H1 (cell line): ENCODE results near the gene MBLAC2. TPM values are rescaled to one million over a fixed set of nuclear protein-coding genes. Genes with fewer than 3 reads are reported as not detected.

ENCODE experiments used
- CTCF ChIA-PET: fragments of 300-600 bp; sonication (Branson Sonifier 250); formaldehyde crosslinking; loops from one replicate; lab custom pipeline; 2021; ENCODE audit not compliant: partially characterized antibody; lab: Charles Lee
- POLR2A ChIA-PET: fragments of 300-600 bp; sonication (Branson Sonifier 250); formaldehyde crosslinking; loops from one replicate; lab custom pipeline; 2021; ENCODE audit warnings: inconsistent platforms; ENCODE audit not compliant: partially characterized antibody; lab: Charles Lee
- DNase-seq, 2 experiments: peaks; one replicate each; pipeline versions ENCODE4 v3.0.0 to v3.0.0-alpha.2; 2010 to 2022; ENCODE audit warnings: low spot score in 2 of 2, low read depth in 1 of 2, mixed read lengths in 1 of 2
- FAIRE-seq: peaks from 2 replicates; lab custom pipeline; 2011; peaks lifted over from hg19 to GRCh38; lab: Jason Lieb, UNC
- H2AFZ ChIP-seq: 2 replicates; pipeline ENCODE4 v1.8.1; 2012; ENCODE audit warnings: low read length, inconsistent platforms
- H2AK5ac ChIP-seq: 2 replicates; pipeline ENCODE4 v1.6.1; 2013; ENCODE audit warnings: low read depth, low read length
- H2BK120ac ChIP-seq: replicated peaks from 2 replicates; pipeline ENCODE3; 2013; ENCODE audit warnings: low read depth, low read length, inconsistent platforms
- H2BK12ac ChIP-seq: 2 replicates; pipeline ENCODE4 v1.6.1; 2013; ENCODE audit warnings: low read depth, low read length
- H2BK15ac ChIP-seq: 2 replicates; pipeline ENCODE4 v1.6.1; 2013; ENCODE audit warnings: low read length
- H2BK20ac ChIP-seq: 2 replicates; pipeline ENCODE4 v1.6.1; 2013; ENCODE audit warnings: low read length
- H2BK5ac ChIP-seq: 2 replicates; pipeline ENCODE4 v1.6.1; 2013; ENCODE audit warnings: low read depth, low read length
- H3K14ac ChIP-seq: 2 replicates; pipeline ENCODE4 v1.6.1; 2013; ENCODE audit warnings: inconsistent platforms; ENCODE audit not compliant: insufficient read length
- H3K18ac ChIP-seq: 2 replicates; pipeline ENCODE4 v1.6.1; 2013; ENCODE audit warnings: low read length; ENCODE audit errors: extremely low read depth
- H3K23ac ChIP-seq: 2 replicates; pipeline ENCODE4 v1.6.1; 2013; ENCODE audit warnings: inconsistent platforms; ENCODE audit not compliant: insufficient read length
- H3K23me2 ChIP-seq: 2 replicates; pipeline ENCODE4 v1.6.1; 2013; ENCODE audit warnings: low read depth, low read length
- H3K27ac ChIP-seq: 2 replicates; pipeline ENCODE4 v1.6.1; 2011; ENCODE audit warnings: low read depth, low read length, inconsistent platforms
- H3K27me3 ChIP-seq, 4 experiments: replicated peaks in 1 of 4; 1 replicate in 1 of 4; 2 replicates in 3 of 4; pipeline versions ENCODE4 v1.6.1 to v1.8.1; 2011 to 2013; ENCODE audit warnings: low read length in 3 of 4, mild to moderate bottlenecking in 3 of 4, inconsistent platforms in 2 of 4, mixed read lengths in 2 of 4, moderate library complexity in 1 of 4; ENCODE audit not compliant: control insufficient read depth in 3 of 4, insufficient read depth in 3 of 4; ENCODE audit errors: extremely low read depth in 1 of 4
- H3K36me3 ChIP-seq, 4 experiments: 2 replicates each; pipeline versions ENCODE4 v1.6.1 to v1.8.1; 2011 to 2013; ENCODE audit warnings: mild to moderate bottlenecking in 4 of 4, low read length in 3 of 4, moderate library complexity in 2 of 4, control low read depth in 1 of 4, inconsistent platforms in 1 of 4; ENCODE audit not compliant: insufficient read depth in 4 of 4, control insufficient read depth in 2 of 4
- H3K4ac ChIP-seq: replicated peaks from 2 replicates; pipeline ENCODE3; 2013; ENCODE audit warnings: low read length, low read depth, mixed read lengths, inconsistent platforms; ENCODE audit not compliant: insufficient read length
- H3K4me1 ChIP-seq, 4 experiments: replicated peaks in 1 of 4; 1 replicate in 1 of 4; 2 replicates in 3 of 4; pipeline versions ENCODE4 v1.6.1 to v1.8.1; 2011 to 2013; ENCODE audit warnings: low read length in 3 of 4, inconsistent platforms in 2 of 4, mixed read lengths in 1 of 4; ENCODE audit not compliant: insufficient read depth in 4 of 4, control insufficient read depth in 3 of 4
- H3K4me2 ChIP-seq, 2 experiments: 2 replicates each; pipeline versions ENCODE4 v1.6.1 to v1.8.1; 2011 to 2013; ENCODE audit warnings: low read depth in 2 of 2, low read length in 2 of 2, control low read depth in 1 of 2, inconsistent platforms in 1 of 2, mild to moderate bottlenecking in 1 of 2; ENCODE audit not compliant: insufficient read depth in 1 of 2
- H3K4me3 ChIP-seq, 4 experiments: fragments of 200-600, 300-600 bp in 1 of 4; sonication (generic), shearing (Covaris generic), sonication (Bioruptor Twin) in 1 of 4; 2 replicates each; pipeline versions ENCODE4 v1.5.1 to v1.8.1; 2011 to 2016; ENCODE audit warnings: low read length in 4 of 4, low read depth in 3 of 4, control low read depth in 2 of 4, inconsistent platforms in 2 of 4, mild to moderate bottlenecking in 2 of 4, mixed read lengths in 1 of 4, moderate library complexity in 1 of 4; ENCODE audit not compliant: insufficient read depth in 2 of 4; ENCODE audit errors: extremely low read depth in 1 of 4
- H3K56ac ChIP-seq: replicated peaks from 2 replicates; pipeline ENCODE3; 2013; ENCODE audit warnings: low read depth, mild to moderate bottlenecking, mixed read lengths, low read length, inconsistent platforms; ENCODE audit not compliant: insufficient read length
- H3K79me1 ChIP-seq: 2 replicates; pipeline ENCODE4 v1.6.1; 2013; ENCODE audit warnings: low read depth, low read length, control low read depth
- H3K79me2 ChIP-seq, 2 experiments: 2 replicates each; pipeline versions ENCODE4 v1.6.1 to v1.8.1; 2012 to 2013; ENCODE audit warnings: low read length in 2 of 2, mild to moderate bottlenecking in 2 of 2, inconsistent platforms in 1 of 2; ENCODE audit not compliant: insufficient read depth in 2 of 2, control insufficient read depth in 1 of 2
- H3K9ac ChIP-seq, 4 experiments: replicated peaks in 1 of 4; 1 replicate in 1 of 4; 2 replicates in 3 of 4; pipeline versions ENCODE4 v1.6.1 to v1.8.1; 2011 to 2013; ENCODE audit warnings: low read depth in 3 of 4, low read length in 3 of 4, control low read depth in 2 of 4, mild to moderate bottlenecking in 2 of 4, moderate library complexity in 2 of 4, inconsistent platforms in 1 of 4; ENCODE audit errors: extremely low read depth in 1 of 4
- H3K9me3 ChIP-seq, 2 experiments: 2 replicates each; pipeline versions ENCODE4 v1.6.1 to v1.8.1; 2012 to 2013; ENCODE audit warnings: mild to moderate bottlenecking in 2 of 2, moderate library complexity in 2 of 2, control low read depth in 1 of 2, inconsistent platforms in 1 of 2, low read depth in 1 of 2, low read length in 1 of 2, mixed read lengths in 1 of 2; ENCODE audit not compliant: insufficient read depth in 2 of 2
- H4K20me1 ChIP-seq, 2 experiments: replicated peaks in 1 of 2; 2 replicates each; pipeline versions ENCODE3 to v1.8.1; 2011 to 2013; ENCODE audit warnings: inconsistent platforms in 2 of 2, low read length in 2 of 2, mild to moderate bottlenecking in 1 of 2; ENCODE audit not compliant: insufficient read depth in 2 of 2, control insufficient read depth in 1 of 2
- H4K5ac ChIP-seq: 2 replicates; pipeline ENCODE4 v1.6.1; 2013; ENCODE audit warnings: low read length, low read depth, mixed read lengths, inconsistent platforms; ENCODE audit not compliant: insufficient read length
- H4K8ac ChIP-seq: 2 replicates; pipeline ENCODE4 v1.8.0; 2013; ENCODE audit warnings: mild to moderate bottlenecking, moderate library complexity, low read length, inconsistent platforms; ENCODE audit not compliant: insufficient read depth; ENCODE audit errors: extremely low read depth
- H4K91ac ChIP-seq: replicated peaks from 2 replicates; pipeline ENCODE3; 2013; ENCODE audit warnings: low read length, mixed read lengths, inconsistent platforms; ENCODE audit not compliant: insufficient read length
- ATF2 ChIP-seq: IDR thresholded peaks from 2 replicates; pipeline ENCODE4 v1.6.1; 2012; ENCODE audit warnings: low read length, inconsistent platforms
- ATF3 ChIP-seq: IDR thresholded peaks from 2 replicates; pipeline ENCODE4 v1.6.1; 2011; ENCODE audit warnings: low read depth, mild to moderate bottlenecking, low read length; ENCODE audit not compliant: insufficient read depth
- BCL11A ChIP-seq, 2 experiments: IDR thresholded peaks; one replicate each; pipeline ENCODE4 v1.6.1; 2011; ENCODE audit warnings: low read depth in 2 of 2, low read length in 2 of 2, mild to moderate bottlenecking in 2 of 2
- CBX8 ChIP-seq: fragments of 300-800, 300-1000 bp; sonication (generic); IDR thresholded peaks from 2 replicates; pipeline ENCODE4 v1.7.1; 2016; ENCODE audit warnings: low read depth, low read length, borderline replicate concordance
- EGR1 ChIP-seq: IDR thresholded peaks from 2 replicates; pipeline ENCODE4 v1.6.1; 2011; ENCODE audit warnings: low read depth, low read length, borderline replicate concordance
- HDAC2 ChIP-seq, 2 experiments: fragments of 300-600 bp in 1 of 2; sonication (generic) in 1 of 2; IDR thresholded peaks; 2 replicates each; pipeline ENCODE4 v1.6.1; 2011 to 2012; ENCODE audit warnings: low read depth in 2 of 2, low read length in 2 of 2, mild to moderate bottlenecking in 2 of 2, moderate library complexity in 2 of 2, borderline replicate concordance in 1 of 2, inconsistent platforms in 1 of 2
- NANOG ChIP-seq: IDR thresholded peaks from 2 replicates; pipeline ENCODE4 v1.6.1; 2011; ENCODE audit warnings: low read length, low read depth, mild to moderate bottlenecking, inconsistent platforms; ENCODE audit not compliant: insufficient read depth, poor library complexity, severe bottlenecking
- PHF8 ChIP-seq: fragments of 200-600 bp; sonication (generic); conservative IDR thresholded peaks from 2 replicates; pipeline ENCODE4 v1.7.1; 2012; ENCODE audit warnings: low read depth, mild to moderate bottlenecking, inconsistent platforms, low read length, moderate library complexity
- POU5F1 ChIP-seq: IDR thresholded peaks from 2 replicates; pipeline ENCODE4 v1.6.1; 2011; ENCODE audit warnings: low read depth, mild to moderate bottlenecking, low read length, moderate library complexity
- RXRA ChIP-seq: IDR thresholded peaks from 2 replicates; pipeline ENCODE4 v1.6.1; 2011; ENCODE audit warnings: low read depth, mild to moderate bottlenecking, low read length, moderate library complexity; ENCODE audit not compliant: insufficient read depth
- SAP30 ChIP-seq: fragments of 300-600 bp; sonication (generic); IDR thresholded peaks from 2 replicates; pipeline ENCODE4 v1.7.1; 2012; ENCODE audit warnings: low read length, moderate library complexity, mild to moderate bottlenecking, inconsistent platforms; ENCODE audit not compliant: insufficient read depth, insufficient replicate concordance
- WGBS, 2 experiments: shearing (Covaris generic) in 1 of 2; methylation state at CpG; one replicate each; pipeline versions ENCODE4 v1.1.6 to v1.1.7; 2013 to 2015; ENCODE audit warnings: low lambda C conversion rate in 2 of 2, mixed read lengths in 2 of 2, inconsistent platforms in 1 of 2, low coverage in 1 of 2, missing lambda C conversion rate in 1 of 2; ENCODE audit not compliant: insufficient replicate concordance in 2 of 2, insufficient coverage in 1 of 2, insufficient read length in 1 of 2; ENCODE audit errors: extremely low coverage in 1 of 2, missing lambda C conversion rate in 1 of 2; 5-methylcytosine and 5-hydroxymethylcytosine counted together
- polyA plus RNA-seq, 7 experiments: library from polyadenylated mRNA; depleted of rRNA in 3 of 7; stranded (reverse) in 5 of 7; unstranded in 2 of 7; fragments of >200 nt in 5 of 7; fragments of 200-250 nt in 2 of 7; gene quantifications; 1 replicate in 5 of 7; 2 replicates in 1 of 7; 4 replicates in 1 of 7; pipeline versions ENCODE4 v1.2.1 to v1.2.3, GENCODE V29; 2011 to 2013; ENCODE audit warnings: missing spikeins in 2 of 7, mixed read lengths in 2 of 7
- total RNA-seq: library from RNA; stranded (reverse); fragmentation: NEBNext Ultra II Directional; extraction: Animal tissue kit (Norgen Biotek cat#: 25700); gene quantifications from 2 replicates; pipeline ENCODE4 v1.2.1, GENCODE V29; 2021

MBLAC2 gene
- total and polyA plus RNA-seq, 2 of the 8 experiments (the other 6 are each of a cell fraction or from before 2014, with no cell fraction given) = 2.8 to 6.7 TPM

DNA sequence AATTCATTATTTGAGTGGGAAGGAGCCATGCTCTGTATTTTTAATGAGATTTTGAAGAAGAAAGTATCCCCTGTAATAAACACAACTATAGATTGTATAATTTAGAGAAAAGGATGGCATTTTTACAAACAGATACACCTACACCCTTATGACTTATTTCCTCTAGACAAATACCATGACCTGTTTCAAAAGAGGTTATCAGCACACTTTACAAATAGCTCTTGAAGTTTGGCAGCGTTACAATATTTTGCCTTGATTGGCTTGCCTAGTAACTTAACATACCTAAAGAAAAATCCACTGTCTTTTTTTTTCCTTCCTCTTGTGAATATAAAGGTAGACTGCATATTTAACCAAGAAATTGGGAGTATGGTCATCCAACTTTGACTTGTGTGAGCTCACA is 36.5 kb downstream of the MBLAC2 start:
- H3K23me2 ChIP-seq = no peaks in the 10 kb centered on the region
- H3K14ac ChIP-seq = no peak overlapping the region
- no peaks in the 10 kb centered on the region for H4K20me1 ChIP-seq
- no peak overlapping the region for H3K23ac ChIP-seq
- H2BK15ac ChIP-seq = no peak overlapping the region
- DNase-seq (no peak), FAIRE-seq (no peak)
- POLR2A ChIA-PET = interaction anchor here (1.7 kb wide), 1 partner anchor 28 kb away, joined by 6 read pairs; the partner anchor contains the start of gene CETN3
- H4K8ac ChIP-seq = no peak overlapping the region
- no peak overlapping the region for H3K27ac ChIP-seq
- H3K4me1 ChIP-seq = no peaks in the 10 kb centered on the region
- H2BK120ac ChIP-seq = no peak overlapping the region
- no peak overlapping the region for H2AK5ac ChIP-seq
- no peaks in the 10 kb centered on the region for H3K36me3 ChIP-seq
- H2BK12ac ChIP-seq = no peak overlapping the region
- H3K9ac ChIP-seq = no peak overlapping the region
- H4K5ac ChIP-seq = no peak overlapping the region
- no peak overlapping the region for H3K4me3 ChIP-seq
- no peaks in the 10 kb centered on the region for H3K27me3 ChIP-seq
- H2BK5ac ChIP-seq = no peak overlapping the region
- H3K4me2 ChIP-seq = no peak overlapping the region
- H3K56ac ChIP-seq = no peak overlapping the region
- no peak overlapping the region for H2AFZ ChIP-seq
- no peak overlapping the region for H3K4ac ChIP-seq
- H3K18ac ChIP-seq = no peak overlapping the region
- no peaks in the 10 kb centered on the region for H3K79me1 ChIP-seq
- no peak overlapping the region for H2BK20ac ChIP-seq
- CTCF ChIA-PET = interaction anchor here (0.6 to 4.1 kb wide), 11 partner anchors 10 to 302 kb away, joined by 3 to 29 read pairs (median 4); no protein-coding TSS in a partner anchor
- WGBS, 2 experiments = 92% methylated on average over 1 of the region's 1 CpG; no CpG with 5 or more reads in 1 of the 2 experiments
- H3K79me2 ChIP-seq = no peaks in the 10 kb centered on the region
- no peaks in the 10 kb centered on the region for H3K9me3 ChIP-seq
- no peak overlapping the region for H4K91ac ChIP-seq
- no peak for TF ChIP-seq RXRA
- no peak for TF ChIP-seq EGR1
- TF ChIP-seq PHF8 = no peak
- TF ChIP-seq ATF2 = no peak
- TF ChIP-seq POU5F1 = no peak
- TF ChIP-seq HDAC2 (IDR thresholded peaks at IDR 0.05; ENCODE audit: borderline replicate concordance in 1 of 2, low read depth in 2 of 2, low read length in 2 of 2) = no peak
- no peak for TF ChIP-seq SAP30
- TF ChIP-seq NANOG = no peak
- no peak for TF ChIP-seq BCL11A (IDR thresholded peaks at IDR 0.05; ENCODE audit: low read depth in 2 of 2, low read length in 2 of 2)
- no peak for TF ChIP-seq CBX8
- no peak for TF ChIP-seq ATF3
